ENCODE measurements around the gene HCN3.

HCN3 gene

DNA sequence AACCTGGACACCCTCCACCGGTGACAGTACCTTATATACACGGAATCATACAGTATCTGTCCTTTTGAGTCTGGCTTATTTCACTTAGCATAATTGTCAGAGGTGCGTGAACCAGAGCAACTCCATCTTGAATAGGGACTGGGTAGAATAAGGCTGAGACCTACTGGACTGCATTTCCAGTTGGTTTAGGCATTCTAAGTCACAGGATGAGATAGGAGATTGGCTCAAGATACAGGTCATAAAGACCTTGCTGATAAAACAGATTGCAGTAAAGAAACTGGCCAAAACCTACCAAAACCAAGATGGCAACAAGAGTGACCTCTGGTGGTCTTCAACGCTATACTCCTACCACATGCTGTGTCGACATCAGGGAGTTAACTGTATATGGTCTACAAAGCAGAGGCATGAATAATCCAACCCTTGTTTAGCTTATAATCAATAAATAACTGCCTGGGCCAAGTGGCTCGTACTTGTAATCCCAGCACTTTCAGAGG, 30.0 kb downstream of the HCN3 start:
- Histone ChIP-seq H3K4me3 (ENCODE audit: control insufficient read depth in 1 of 7, extremely low read depth in 1 of 7, insufficient read depth in 4 of 7, low read depth in 2 of 7, low read length in 6 of 7) (no peak overlapping the region), H3K4me1 (ENCODE audit: control extremely low read depth in 1 of 4, control insufficient read depth in 4 of 4, insufficient read depth in 4 of 4, low read length in 3 of 4) (peaks cover 4 to 39% (median 21%) of the 10 kb centered on the region in 4 experiments), H3K36me3 (ENCODE audit: control insufficient read depth in 4 of 4, insufficient read depth in 4 of 4, low read length in 3 of 4) (peaks cover 0 to 14% (median 5%) of the 10 kb centered on the region in 4 experiments), H3K27ac (ENCODE audit: insufficient read depth in 1 of 2, low read depth in 1 of 2, low read length in 2 of 2, poor library complexity in 1 of 2, severe bottlenecking in 2 of 2) (no peak overlapping the region), H3K9me3 (ENCODE audit: control extremely low read depth in 1 of 5, control insufficient read depth in 4 of 5, insufficient read depth in 2 of 5, low read depth in 1 of 5, low read length in 4 of 5) (no peaks in the 10 kb centered on the region), H3K27me3 (replicated peaks in 2 of 5; ENCODE audit: control insufficient read depth in 4 of 5, insufficient read depth in 5 of 5, low read length in 4 of 5) (no peaks in the 10 kb centered on the region)
- ChIA-PET POLR2A (interaction anchor here (1.0 to 1.3 kb wide), 3 partner anchors 15 to 56 kb away, joined by 3 to 6 read pairs (median 3); no protein-coding TSS in a partner anchor), CTCF (interaction anchor here (0.5 to 4.4 kb wide), 21 partner anchors 10 to 133 kb away, joined by 3 to 70 read pairs (median 4); partner anchors contain the start of genes CLK2 and SCAMP3)
- DNase-seq, result peak; percentile 71 to 81 (median 80)
- 87% methylated on average over 4 of the region's 6 CpGs for WGBS (ENCODE audit: insufficient coverage)

DNA sequence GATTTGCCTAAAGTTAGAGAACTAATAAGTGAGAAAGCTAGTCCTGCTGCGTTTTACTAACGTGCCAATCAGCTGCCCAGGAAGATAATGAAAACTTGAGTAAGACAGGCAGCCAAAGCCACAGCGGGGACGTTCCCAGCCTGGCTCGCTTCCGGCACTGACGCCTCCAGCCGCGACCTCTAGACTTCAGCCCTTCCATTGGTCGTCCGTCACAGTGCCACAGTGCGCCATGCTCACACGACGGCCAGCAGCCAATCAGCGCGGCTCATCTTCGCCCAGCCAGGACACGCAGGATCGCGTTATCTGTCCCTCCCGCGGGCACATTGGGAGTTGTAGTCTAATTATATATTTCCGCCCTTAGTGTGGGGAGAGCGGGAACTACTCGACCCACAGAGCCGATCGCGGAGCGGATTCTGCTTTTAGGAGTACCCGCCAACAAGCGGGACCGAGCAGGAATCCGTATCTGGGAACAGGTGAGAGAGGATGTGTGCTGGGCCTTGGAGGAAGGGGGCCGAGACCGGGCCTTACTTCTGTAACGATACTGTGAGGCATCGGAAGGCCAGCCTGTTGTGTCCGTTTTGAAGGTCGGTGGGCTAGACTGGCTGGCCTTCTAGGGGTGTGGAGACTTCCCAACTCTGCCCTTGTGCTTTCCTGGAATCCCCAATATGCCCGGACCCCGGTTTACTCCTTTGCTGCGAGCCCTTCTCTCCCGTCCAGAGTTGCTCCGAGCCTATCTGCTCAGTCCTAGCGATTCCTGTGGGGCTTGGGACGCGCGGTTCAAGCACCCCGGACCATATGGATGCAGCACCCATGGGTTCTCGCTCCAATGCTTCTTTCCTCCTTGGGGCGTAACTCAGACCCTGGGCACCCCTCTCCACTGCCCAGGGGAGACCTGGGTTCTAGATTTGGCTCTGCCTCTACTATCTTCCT, 31.5 kb downstream of the HCN3 start, which contains the start of gene FDPS:
FDPS (plus strand) TSS at position 374 of the 930 bp plus-strand sequence. CDS start 924 bp downstream, outside the sequence.
- POLR2A ChIA-PET, result interaction anchor here (0.6 to 1.3 kb wide), 4 partner anchors 35 to 248 kb away, joined by 3 to 6 read pairs (median 3); partner anchors contain the start of gene CLK2
- Histone ChIP-seq H3K27me3 (replicated peaks in 2 of 5; ENCODE audit: control insufficient read depth in 4 of 5, insufficient read depth in 5 of 5, low read length in 4 of 5) (no peaks in the 10 kb centered on the region), H3K4me1 (ENCODE audit: control extremely low read depth in 1 of 4, control insufficient read depth in 4 of 4, insufficient read depth in 4 of 4, low read length in 3 of 4) (peaks cover 4 to 39% (median 21%) of the 10 kb centered on the region in 4 experiments), H3K9me3 (ENCODE audit: control extremely low read depth in 1 of 5, control insufficient read depth in 4 of 5, insufficient read depth in 2 of 5, low read depth in 1 of 5, low read length in 4 of 5) (no peaks in the 10 kb centered on the region), H3K27ac (ENCODE audit: insufficient read depth in 1 of 2, low read depth in 1 of 2, low read length in 2 of 2, poor library complexity in 1 of 2, severe bottlenecking in 2 of 2) (peak within 1 kb of the TSS; percentile 75 to 95), H3K36me3 (ENCODE audit: control insufficient read depth in 4 of 4, insufficient read depth in 4 of 4, low read length in 3 of 4) (peaks cover 4 to 27% (median 13%) of the 10 kb centered on the region in 4 experiments), H3K4me3 (ENCODE audit: control insufficient read depth in 1 of 7, extremely low read depth in 1 of 7, insufficient read depth in 4 of 7, low read depth in 2 of 7, low read length in 6 of 7) (peak within 1 kb of the TSS; percentile 83 to 97 (median 93))
- WGBS (ENCODE audit: insufficient coverage), result under 1% methylated on average over 34 of the region's 51 CpGs
- CTCF ChIA-PET, result interaction anchor here (0.5 to 4.4 kb wide), 15 partner anchors 8 to 134 kb away, joined by 3 to 70 read pairs (median 4); partner anchors contain the start of gene SCAMP3
- peak; percentile 99 to 100 (median 100) for DNase-seq

DNA sequence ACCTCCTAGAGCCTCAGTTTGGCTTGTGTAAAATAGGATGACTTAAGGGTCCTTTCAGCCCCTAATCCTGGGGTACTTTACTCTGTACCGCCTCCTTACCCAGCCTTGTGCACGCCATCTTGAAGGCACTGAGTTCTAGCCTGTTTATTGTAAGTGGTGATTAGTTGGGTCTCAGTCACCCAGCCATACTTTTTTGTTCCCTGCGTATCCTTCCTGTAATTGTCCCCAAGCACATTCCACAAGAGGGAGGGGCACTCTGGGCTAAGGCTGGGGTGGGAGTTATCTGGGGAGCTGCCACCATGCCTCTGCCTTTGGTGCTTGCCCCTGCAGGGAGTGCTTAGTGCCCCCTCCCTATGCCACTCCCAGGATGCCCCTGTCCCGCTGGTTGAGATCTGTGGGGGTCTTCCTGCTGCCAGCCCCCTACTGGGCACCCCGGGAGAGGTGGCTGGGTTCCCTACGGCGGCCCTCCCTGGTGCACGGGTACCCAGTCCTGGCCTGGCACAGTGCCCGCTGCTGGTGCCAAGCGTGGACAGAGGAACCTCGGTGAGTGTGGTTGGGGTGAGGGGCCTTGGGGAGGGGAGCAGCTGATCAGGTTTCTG, 32.3 kb downstream of the HCN3 start:
- DNase-seq, result peak in 2 of 3 donors; percentile 41 to 48
- CTCF ChIA-PET, result interaction anchor here (0.7 to 3.4 kb wide), 4 partner anchors 13 to 58 kb away, joined by 3 to 17 read pairs (median 4); no protein-coding TSS in a partner anchor
- 23% methylated on average over 6 of the region's 11 CpGs for WGBS (ENCODE audit: insufficient coverage)
- Histone ChIP-seq H3K4me1 (ENCODE audit: control extremely low read depth in 1 of 4, control insufficient read depth in 4 of 4, insufficient read depth in 4 of 4, low read length in 3 of 4) (peaks cover 4 to 39% (median 21%) of the 10 kb centered on the region in 4 experiments), H3K27ac (ENCODE audit: insufficient read depth in 1 of 2, low read depth in 1 of 2, low read length in 2 of 2, poor library complexity in 1 of 2, severe bottlenecking in 2 of 2) (peak overlapping the region; percentile 75 to 95), H3K4me3 (ENCODE audit: control insufficient read depth in 1 of 7, extremely low read depth in 1 of 7, insufficient read depth in 4 of 7, low read depth in 2 of 7, low read length in 6 of 7) (peak overlapping the region; percentile 83 to 97 (median 93)), H3K9me3 (ENCODE audit: control extremely low read depth in 1 of 5, control insufficient read depth in 4 of 5, insufficient read depth in 2 of 5, low read depth in 1 of 5, low read length in 4 of 5) (no peaks in the 10 kb centered on the region), H3K27me3 (replicated peaks in 2 of 5; ENCODE audit: control insufficient read depth in 4 of 5, insufficient read depth in 5 of 5, low read length in 4 of 5) (no peaks in the 10 kb centered on the region), H3K36me3 (ENCODE audit: control insufficient read depth in 4 of 4, insufficient read depth in 4 of 4, low read length in 3 of 4) (peaks cover 4 to 27% (median 14%) of the 10 kb centered on the region in 4 experiments)
- POLR2A ChIA-PET, result interaction anchor here (1.1 kb wide), 1 partner anchor 36 kb away, joined by 3 read pairs; the partner anchor contains the start of gene CLK2

DNA sequence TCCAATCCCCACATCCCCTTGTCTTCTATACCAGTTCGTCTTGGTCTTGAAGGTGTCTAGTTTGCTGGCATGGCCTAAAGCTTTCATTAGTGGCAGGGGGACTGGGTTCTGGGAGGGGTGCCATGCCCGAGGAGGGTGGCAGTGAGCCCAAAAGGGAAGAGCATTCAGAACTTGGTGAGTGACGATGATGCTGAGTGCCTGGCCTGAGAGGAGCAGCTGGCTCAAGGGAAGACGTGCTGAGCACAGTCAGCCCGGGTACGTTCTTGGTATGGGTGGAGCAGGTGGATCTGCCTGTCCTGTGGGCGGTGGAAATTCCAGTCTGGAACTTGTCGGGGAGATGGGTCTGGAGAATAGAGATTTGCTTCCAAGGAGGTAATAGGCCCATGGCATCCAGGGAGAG, 36.0 kb downstream of the HCN3 start:
- ChIA-PET CTCF (interaction anchor here (0.6 to 3.4 kb wide), 4 partner anchors 10 to 66 kb away, joined by 3 to 17 read pairs (median 8); no protein-coding TSS in a partner anchor), POLR2A (no interaction called here)
- 100% methylated on average over 8 of the region's 8 CpGs for WGBS (ENCODE audit: insufficient coverage)
- Histone ChIP-seq H3K36me3 (ENCODE audit: control insufficient read depth in 4 of 4, insufficient read depth in 4 of 4, low read length in 3 of 4) (peaks cover 4 to 55% (median 26%) of the 10 kb centered on the region in 4 experiments), H3K4me1 (ENCODE audit: control extremely low read depth in 1 of 4, control insufficient read depth in 4 of 4, insufficient read depth in 4 of 4, low read length in 3 of 4) (peaks cover 4 to 24% (median 14%) of the 10 kb centered on the region in 4 experiments), H3K27me3 (replicated peaks in 2 of 5; ENCODE audit: control insufficient read depth in 4 of 5, insufficient read depth in 5 of 5, low read length in 4 of 5) (no peaks in the 10 kb centered on the region), H3K27ac (ENCODE audit: insufficient read depth in 1 of 2, low read depth in 1 of 2, low read length in 2 of 2, poor library complexity in 1 of 2, severe bottlenecking in 2 of 2) (no peak overlapping the region), H3K9me3 (ENCODE audit: control extremely low read depth in 1 of 5, control insufficient read depth in 4 of 5, insufficient read depth in 2 of 5, low read depth in 1 of 5, low read length in 4 of 5) (no peaks in the 10 kb centered on the region), H3K4me3 (ENCODE audit: control insufficient read depth in 1 of 7, extremely low read depth in 1 of 7, insufficient read depth in 4 of 7, low read depth in 2 of 7, low read length in 6 of 7) (no peak overlapping the region)
- DNase-seq, result no peak

DNA sequence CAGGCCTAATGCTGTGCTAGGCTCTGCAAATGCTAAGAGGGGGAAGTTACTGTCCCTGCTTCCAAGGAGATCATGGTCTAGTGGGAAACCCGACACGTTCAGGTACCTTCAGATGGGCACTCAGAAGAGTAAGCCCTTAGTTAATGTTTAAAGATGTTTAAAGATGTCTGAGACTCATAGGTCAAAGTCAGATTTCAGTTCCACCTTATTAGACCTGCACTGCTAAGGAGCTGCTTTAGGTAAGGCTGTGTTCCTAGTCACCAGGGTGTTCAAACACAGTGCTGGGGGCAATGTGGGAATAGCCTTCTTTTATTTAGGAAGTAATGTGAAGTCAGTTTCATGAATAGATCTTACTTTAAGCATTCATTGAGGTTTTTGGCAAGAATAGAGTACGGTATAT, 39.7 kb downstream of the HCN3 start:
- no peak for DNase-seq
- Histone ChIP-seq H3K27ac (ENCODE audit: insufficient read depth in 1 of 2, low read depth in 1 of 2, low read length in 2 of 2, poor library complexity in 1 of 2, severe bottlenecking in 2 of 2) (peak overlapping the region in 1 of 2 experiments; percentile 25), H3K36me3 (ENCODE audit: control insufficient read depth in 4 of 4, insufficient read depth in 4 of 4, low read length in 3 of 4) (peaks cover 4 to 74% (median 31%) of the 10 kb centered on the region in 4 experiments), H3K4me1 (ENCODE audit: control extremely low read depth in 1 of 4, control insufficient read depth in 4 of 4, insufficient read depth in 4 of 4, low read length in 3 of 4) (peaks cover 3 to 28% (median 19%) of the 10 kb centered on the region in 4 experiments), H3K4me3 (ENCODE audit: control insufficient read depth in 1 of 7, extremely low read depth in 1 of 7, insufficient read depth in 4 of 7, low read depth in 2 of 7, low read length in 6 of 7) (no peak overlapping the region), H3K27me3 (replicated peaks in 2 of 5; ENCODE audit: control insufficient read depth in 4 of 5, insufficient read depth in 5 of 5, low read length in 4 of 5) (no peaks in the 10 kb centered on the region), H3K9me3 (ENCODE audit: control extremely low read depth in 1 of 5, control insufficient read depth in 4 of 5, insufficient read depth in 2 of 5, low read depth in 1 of 5, low read length in 4 of 5) (no peaks in the 10 kb centered on the region)
- WGBS (ENCODE audit: insufficient coverage), result no CpG with 5 or more reads among the region's 3 CpGs
- POLR2A ChIA-PET, result no interaction called here
- CTCF ChIA-PET, result interaction anchor here (1.0 to 15.4 kb wide), 4 partner anchors 8 to 66 kb away, joined by 3 to 165 read pairs (median 4); partner anchors contain the start of gene FDPS

DNA sequence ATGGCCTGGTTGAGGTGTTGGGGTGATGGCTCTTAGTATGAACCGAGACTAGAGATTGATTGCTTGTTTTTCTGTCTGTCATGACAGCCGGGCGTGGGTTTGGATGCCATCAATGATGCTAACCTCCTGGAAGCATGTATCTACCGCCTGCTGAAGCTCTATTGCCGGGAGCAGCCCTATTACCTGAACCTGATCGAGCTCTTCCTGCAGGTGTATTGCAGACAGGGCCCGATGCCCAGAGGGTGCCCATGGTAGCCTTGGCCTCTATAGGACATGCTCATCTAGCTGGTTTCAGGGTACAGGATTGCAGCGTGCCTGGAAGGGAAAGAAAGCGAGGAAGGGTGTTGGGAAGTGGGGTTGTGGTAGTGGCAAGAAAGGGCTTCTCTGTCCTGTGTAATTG, 40.8 kb downstream of the HCN3 start:
- no peak overlapping the region for H3K27ac ChIP-seq (ENCODE audit: insufficient read depth in 1 of 2, low read depth in 1 of 2, low read length in 2 of 2, poor library complexity in 1 of 2, severe bottlenecking in 2 of 2)
- H3K4me3 ChIP-seq (ENCODE audit: control insufficient read depth in 1 of 7, extremely low read depth in 1 of 7, insufficient read depth in 4 of 7, low read depth in 2 of 7, low read length in 6 of 7), result no peak overlapping the region
- ChIA-PET CTCF (interaction anchor here (0.8 to 15.4 kb wide), 2 partner anchors 23 to 67 kb away, joined by 3 to 165 read pairs; no protein-coding TSS in a partner anchor), POLR2A (interaction anchor here (0.6 kb wide), 2 partner anchors 23 to 35 kb away, joined by 3 to 4 read pairs; no protein-coding TSS in a partner anchor)
- H3K4me1 ChIP-seq (ENCODE audit: control extremely low read depth in 1 of 4, control insufficient read depth in 4 of 4, insufficient read depth in 4 of 4, low read length in 3 of 4), result peaks cover 3 to 38% (median 27%) of the 10 kb centered on the region in 4 experiments
- no peaks in the 10 kb centered on the region for H3K9me3 ChIP-seq (ENCODE audit: control extremely low read depth in 1 of 5, control insufficient read depth in 4 of 5, insufficient read depth in 2 of 5, low read depth in 1 of 5, low read length in 4 of 5)
- no peaks in the 10 kb centered on the region for H3K27me3 ChIP-seq (replicated peaks in 2 of 5; ENCODE audit: control insufficient read depth in 4 of 5, insufficient read depth in 5 of 5, low read length in 4 of 5)
- peaks cover 3 to 62% (median 27%) of the 10 kb centered on the region in 4 experiments for H3K36me3 ChIP-seq (ENCODE audit: control insufficient read depth in 4 of 4, insufficient read depth in 4 of 4, low read length in 3 of 4)
- over 99% methylated on average over 9 of the region's 9 CpGs for WGBS (ENCODE audit: insufficient coverage)
- no peak for DNase-seq
